GM23338 (cell line): ENCODE data around the gene PCSK4.
A peak's percentile ranks its signal among the peaks of the same experiment; 100 is the strongest.

Source experiments
- POLR2AphosphoS5 ChIP-seq: IDR thresholded peaks from 2 replicates; pipeline ENCODE4 v1.6.1; 2016; ENCODE audit warnings: antibody characterized with exemption, low read depth
- TF ChIP-seq, protein P1 (sequence below), 2 experiments: fragments of 200-600 bp in 1 of 2; sonication (generic) in 1 of 2; conservative IDR thresholded peaks; 2 replicates each; pipeline versions ENCODE4 v1.5.1 to v1.6.1; 2016 to 2017; ENCODE audit warnings: antibody characterized with exemption in 2 of 2, low read depth in 2 of 2, mild to moderate bottlenecking in 2 of 2, moderate library complexity in 1 of 2
- TF ChIP-seq, protein P2 (sequence below): IDR thresholded peaks from one replicate; pipeline ENCODE4 v1.6.1; 2018; ENCODE audit warnings: antibody characterized with exemption; ENCODE audit not compliant: unreplicated experiment

DNA sequence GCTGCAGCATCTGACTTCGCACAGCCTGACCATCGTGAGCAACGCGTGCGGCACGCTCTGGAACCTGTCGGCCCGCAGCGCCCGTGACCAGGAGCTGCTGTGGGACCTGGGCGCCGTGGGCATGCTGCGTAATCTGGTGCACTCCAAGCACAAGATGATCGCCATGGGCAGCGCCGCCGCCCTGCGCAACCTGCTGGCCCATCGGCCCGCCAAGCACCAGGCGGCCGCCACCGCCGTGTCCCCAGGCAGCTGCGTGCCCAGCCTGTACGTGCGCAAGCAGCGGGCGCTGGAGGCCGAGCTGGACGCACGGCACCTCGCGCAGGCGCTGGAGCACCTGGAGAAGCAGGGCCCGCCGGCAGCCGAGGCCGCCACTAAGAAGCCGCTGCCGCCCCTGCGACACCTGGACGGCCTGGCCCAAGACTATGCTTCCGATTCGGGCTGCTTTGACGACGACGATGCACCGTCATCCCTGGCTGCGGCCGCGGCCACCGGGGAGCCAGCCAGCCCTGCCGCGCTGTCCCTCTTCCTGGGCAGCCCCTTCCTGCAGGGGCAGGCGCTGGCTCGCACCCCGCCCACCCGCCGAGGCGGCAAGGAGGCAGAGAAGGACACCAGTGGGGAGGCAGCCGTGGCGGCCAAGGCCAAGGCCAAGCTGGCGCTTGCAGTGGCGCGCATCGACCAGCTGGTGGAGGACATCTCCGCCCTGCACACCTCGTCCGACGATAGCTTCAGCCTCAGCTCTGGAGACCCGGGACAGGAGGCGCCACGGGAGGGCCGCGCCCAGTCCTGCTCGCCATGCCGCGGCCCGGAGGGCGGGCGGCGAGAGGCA is 24.7 kb downstream of the PCSK4 start:
- TF ChIP-seq, protein P1, sequence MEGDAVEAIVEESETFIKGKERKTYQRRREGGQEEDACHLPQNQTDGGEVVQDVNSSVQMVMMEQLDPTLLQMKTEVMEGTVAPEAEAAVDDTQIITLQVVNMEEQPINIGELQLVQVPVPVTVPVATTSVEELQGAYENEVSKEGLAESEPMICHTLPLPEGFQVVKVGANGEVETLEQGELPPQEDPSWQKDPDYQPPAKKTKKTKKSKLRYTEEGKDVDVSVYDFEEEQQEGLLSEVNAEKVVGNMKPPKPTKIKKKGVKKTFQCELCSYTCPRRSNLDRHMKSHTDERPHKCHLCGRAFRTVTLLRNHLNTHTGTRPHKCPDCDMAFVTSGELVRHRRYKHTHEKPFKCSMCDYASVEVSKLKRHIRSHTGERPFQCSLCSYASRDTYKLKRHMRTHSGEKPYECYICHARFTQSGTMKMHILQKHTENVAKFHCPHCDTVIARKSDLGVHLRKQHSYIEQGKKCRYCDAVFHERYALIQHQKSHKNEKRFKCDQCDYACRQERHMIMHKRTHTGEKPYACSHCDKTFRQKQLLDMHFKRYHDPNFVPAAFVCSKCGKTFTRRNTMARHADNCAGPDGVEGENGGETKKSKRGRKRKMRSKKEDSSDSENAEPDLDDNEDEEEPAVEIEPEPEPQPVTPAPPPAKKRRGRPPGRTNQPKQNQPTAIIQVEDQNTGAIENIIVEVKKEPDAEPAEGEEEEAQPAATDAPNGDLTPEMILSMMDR (conservative IDR thresholded peaks at IDR 0.05; ENCODE audit: low read depth in 2 of 2) = peak; percentile 40 to 50
- TF ChIP-seq, protein P2, sequence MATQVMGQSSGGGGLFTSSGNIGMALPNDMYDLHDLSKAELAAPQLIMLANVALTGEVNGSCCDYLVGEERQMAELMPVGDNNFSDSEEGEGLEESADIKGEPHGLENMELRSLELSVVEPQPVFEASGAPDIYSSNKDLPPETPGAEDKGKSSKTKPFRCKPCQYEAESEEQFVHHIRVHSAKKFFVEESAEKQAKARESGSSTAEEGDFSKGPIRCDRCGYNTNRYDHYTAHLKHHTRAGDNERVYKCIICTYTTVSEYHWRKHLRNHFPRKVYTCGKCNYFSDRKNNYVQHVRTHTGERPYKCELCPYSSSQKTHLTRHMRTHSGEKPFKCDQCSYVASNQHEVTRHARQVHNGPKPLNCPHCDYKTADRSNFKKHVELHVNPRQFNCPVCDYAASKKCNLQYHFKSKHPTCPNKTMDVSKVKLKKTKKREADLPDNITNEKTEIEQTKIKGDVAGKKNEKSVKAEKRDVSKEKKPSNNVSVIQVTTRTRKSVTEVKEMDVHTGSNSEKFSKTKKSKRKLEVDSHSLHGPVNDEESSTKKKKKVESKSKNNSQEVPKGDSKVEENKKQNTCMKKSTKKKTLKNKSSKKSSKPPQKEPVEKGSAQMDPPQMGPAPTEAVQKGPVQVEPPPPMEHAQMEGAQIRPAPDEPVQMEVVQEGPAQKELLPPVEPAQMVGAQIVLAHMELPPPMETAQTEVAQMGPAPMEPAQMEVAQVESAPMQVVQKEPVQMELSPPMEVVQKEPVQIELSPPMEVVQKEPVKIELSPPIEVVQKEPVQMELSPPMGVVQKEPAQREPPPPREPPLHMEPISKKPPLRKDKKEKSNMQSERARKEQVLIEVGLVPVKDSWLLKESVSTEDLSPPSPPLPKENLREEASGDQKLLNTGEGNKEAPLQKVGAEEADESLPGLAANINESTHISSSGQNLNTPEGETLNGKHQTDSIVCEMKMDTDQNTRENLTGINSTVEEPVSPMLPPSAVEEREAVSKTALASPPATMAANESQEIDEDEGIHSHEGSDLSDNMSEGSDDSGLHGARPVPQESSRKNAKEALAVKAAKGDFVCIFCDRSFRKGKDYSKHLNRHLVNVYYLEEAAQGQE = no peak
- TF ChIP-seq POLR2AphosphoS5 = no peak; the same call in 1 of the 2 replicates
